ENCODE results near the gene WDR54.
"Not testable (repeated sequence)": the region's sequence is repeated elsewhere in the genome, so short reads cannot be mapped to it uniquely, and the experiment has no call there.

Gene WDR54

DNA sequence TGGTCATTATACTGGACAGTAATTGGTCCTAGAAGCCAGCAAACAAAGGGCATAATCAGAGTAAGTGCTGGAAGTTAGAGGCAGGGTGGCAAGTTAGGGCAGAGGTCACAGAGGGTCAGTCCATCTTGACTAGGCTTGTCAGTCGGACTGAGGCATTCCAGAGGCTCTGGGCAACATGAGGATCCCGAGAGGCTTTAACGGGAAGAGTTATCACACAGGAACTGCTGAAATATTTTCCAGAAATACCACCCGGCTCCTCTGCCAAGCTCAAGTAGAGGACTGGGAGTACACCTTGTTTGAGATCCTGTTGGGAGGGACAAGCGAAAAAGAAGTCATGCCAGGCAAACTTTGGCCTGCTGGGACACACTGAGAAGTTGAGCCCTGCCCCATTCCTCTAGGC lies 13.8 kb upstream of the WDR54 start:
- DNase-seq: no peak

DNA sequence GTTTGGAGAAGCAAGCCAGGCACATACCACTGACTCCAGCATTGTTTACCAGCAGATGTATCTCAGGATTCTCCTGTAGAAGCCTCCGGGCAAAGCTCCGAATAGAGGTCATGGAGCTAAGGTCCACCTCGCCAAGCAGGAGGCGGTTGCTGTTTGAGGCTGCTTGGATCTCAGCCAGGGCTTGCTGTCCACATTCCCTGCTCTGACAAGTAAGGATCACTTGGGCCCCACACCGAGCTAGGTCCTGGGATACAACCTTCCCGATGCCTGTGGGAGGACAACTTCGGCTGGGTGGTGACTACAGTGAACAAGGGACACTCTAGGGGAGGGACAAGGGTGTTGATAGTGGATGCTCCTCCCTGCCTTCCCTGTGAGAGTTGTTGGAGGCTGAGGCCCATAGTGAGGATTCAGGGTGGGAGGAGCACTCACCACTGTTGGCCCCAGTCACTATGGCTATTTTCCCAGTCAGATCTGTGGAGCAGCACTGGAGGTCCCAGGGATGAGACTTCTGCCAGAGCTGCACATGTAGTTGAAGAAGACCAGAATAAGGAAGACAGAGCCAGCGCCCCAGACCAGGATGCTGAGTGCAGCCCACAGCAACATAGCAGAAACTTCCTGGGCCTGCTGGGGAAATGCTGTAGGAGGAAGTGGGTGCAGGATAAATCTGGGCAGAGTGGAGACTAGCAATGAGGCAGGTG lies 8.4 kb upstream of the WDR54 start:
- no peak for DNase-seq

DNA sequence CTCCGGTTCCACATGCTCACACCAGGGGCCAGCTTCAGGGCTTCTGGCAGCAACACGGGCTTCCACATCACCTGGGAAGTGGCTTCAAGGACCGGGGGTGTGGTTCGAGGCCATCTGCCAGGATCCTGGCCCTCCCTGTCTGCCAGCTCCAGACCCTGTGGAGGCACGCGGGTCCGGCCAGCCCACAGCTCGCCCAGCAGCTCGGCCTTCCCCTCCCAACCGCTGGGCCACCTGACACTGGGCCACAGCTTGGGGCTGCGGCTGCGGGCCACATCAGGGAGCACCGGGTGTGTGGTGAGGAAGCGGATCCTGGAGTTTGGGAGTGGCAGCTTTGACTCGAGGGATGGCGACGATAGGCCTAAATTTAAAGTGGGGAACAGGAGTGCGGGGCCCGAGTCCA lies 7.1 kb upstream of the WDR54 start:
- DNase-seq: no peak

DNA sequence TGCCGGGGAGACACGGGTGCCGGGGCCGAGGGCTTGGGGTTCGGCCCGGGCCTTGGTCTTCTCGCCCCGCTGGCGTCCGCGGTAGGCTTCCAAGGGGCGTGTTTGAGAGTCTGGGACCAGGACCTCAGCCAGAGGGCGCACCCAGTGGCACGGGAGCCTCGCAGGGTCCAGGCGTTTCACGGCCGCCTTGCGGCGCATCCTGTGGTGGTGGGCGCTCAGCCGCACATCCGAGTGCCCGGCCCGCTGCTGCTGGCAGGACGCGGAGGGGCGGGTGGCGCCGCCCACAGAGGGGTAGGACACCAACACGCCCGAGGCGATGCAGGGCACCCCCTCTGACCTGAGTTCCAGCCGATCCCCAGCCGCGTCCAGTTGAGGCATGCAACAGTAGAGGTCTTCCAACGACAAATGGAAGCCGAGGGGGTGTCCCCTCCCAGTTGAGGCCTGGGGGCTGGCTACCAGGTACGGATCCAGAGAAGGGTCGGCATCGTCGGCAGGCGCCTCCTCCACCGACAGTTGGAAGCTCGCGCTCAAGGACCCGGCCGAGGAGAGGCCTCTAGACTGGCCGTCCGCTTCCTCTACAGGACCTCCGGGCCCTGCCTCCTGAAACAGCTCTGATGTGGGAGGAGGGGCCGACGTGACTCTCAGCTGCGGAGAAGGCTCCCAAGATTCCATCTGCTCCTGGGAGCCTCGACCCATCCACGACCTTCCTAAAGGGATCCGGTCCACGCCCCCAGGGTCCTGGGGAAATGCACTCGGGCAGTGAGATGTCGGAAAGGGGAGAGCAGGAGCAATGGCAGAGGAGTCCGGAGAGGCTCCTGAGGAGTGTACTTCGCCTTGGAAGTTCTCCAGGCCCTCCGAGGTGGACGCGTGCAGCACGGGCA lies 6.4 kb upstream of the WDR54 start:
- peak; percentile 29 for DNase-seq

DNA sequence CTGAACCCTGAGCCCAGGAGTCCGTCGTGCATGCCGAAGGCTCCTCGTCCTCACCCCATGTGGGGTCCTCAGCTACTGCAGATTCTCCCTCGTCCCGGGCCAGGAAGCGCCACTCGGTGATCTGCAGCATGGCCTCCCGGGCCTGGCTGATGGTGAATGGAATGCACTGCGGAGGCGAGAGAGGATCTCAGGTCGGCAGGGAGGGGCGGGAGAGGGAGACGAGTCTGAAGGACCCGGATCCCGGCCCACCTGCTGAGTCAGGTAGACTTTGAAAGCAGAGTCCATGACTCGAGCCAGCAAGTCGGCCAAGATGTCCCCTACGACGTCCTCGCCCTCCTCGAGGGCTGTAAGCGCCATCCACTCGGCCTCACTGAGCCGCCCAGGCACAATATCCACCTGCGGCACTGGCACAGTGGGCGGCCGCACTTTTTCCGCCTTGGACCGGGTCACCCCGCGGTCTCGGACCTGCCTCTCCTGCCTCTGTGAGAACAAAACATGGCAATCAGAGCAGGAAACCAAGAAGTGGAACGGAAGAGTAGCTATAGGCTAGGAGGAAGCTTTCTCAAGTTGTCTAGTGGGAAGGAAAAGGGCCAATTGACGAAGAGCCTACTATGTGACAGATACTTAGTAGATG lies 5.7 kb upstream of the WDR54 start:
- DNase-seq: no peak

DNA sequence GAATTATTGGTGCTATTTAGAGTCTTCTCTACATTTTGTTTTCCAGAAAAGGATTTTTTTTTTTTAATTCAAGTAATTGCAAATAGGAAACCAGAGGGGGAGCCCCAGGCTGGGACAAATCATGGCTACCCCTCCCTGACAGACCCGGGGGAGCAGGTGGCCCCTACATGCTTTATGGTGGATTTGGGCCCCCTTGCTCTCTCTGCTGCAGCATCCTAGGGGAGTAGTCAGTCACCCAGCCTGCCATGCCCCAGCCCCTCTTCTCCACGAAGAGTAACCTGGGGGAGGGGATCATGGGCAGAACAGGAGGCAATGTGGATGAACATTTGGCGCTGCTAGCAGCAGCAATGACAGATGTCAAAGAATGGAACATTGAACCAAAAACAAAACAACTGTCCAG lies 4.8 kb upstream of the WDR54 start:
- peak; percentile 16 for DNase-seq

DNA sequence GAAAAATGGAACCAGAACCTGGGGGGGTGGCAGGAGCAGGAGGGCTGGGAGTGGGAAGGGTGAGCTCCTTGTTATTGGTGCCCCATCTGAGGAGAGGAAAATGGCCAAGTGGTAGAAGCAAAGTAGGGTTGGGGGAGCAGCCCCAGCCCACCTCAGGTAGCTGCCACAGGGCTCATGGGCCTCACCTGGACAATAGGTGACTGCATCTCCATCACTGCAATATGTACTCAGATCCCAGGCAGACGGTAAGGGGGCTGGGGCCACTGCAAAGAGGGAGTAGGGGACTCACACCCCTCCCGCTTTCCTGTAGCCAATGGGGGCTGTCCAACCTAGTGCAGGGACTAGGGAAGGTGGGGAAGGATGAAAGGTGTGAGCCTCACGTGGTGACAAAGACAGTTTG lies 4.3 kb upstream of the WDR54 start:
- no peak for DNase-seq

DNA sequence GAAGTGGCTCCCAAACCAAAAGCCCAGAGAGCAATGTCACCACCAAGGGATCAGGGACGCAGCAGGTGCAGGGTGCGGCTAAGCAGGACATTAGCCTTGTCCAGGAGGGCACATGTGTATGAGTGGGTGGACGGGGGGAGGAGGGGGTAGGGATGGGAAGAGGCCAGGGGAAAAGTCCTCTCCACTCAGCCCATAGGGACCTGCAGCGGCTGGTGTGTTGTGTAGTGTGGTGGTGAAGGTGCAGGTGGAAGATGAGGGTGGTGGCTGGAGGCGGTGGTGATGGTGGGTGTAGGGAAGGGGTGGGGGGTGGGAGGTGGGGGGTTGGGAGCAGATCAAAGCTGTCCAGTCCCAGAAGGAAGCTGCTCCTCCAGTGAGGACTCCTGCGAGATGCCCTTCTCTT lies 3.8 kb upstream of the WDR54 start:
- no peak for DNase-seq

DNA sequence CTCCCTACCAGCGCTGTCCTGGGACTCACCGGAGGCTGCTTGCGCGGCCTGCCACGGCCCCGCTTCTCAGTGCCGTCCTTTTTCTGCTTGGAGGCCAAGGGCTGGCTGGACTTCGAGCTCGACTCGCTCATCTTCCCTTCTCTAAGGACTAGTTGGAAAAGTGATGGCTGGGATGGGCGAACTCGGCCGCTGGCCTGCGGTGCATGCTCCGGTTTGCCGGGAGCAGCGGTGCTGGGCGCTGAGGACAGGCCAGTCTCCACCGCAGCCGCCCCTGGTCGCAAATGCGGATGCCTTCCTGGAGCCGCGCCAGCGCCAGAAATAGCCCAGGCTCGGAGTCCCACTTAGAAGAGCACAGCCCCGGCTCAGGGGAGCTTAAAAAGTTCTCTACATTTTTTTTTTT lies 3.2 kb upstream of the WDR54 start:
- no peak for DNase-seq

DNA sequence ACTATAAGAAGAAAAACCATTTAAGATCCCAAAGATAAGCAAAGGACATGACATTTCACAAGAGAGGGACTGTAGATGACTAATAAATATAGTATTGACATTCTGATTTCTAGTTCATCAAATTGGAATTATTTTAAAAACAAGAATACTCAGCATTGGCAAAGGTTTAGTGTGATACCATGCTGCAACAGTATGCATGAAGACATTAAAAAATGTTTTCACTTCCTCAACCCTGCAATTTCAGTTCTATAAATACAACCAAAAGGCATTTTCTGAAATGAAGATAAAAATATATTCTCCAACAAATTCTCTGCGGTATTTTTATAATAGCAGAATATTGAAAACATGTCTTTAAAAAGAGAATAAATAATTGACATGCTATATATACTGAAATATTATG lies 2.2 kb upstream of the WDR54 start:
- no peak for DNase-seq

DNA sequence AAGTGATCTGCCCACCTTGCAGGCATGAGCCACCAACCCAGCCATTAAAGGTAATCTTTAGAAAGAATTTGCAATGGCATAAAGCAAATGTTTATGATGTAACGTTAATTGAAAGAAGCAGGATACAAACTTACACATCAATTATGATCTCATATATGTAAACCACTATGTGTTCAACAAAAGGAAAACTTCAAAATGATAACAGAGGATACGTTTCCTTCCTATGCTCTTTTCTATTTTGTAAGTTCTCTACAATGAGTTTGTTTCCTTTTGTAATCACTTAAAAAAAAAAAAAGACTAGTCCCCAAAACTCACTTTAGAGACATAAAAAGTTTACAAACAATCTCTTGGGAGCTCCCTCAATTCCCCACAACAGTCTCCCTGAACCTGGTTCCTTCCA lies 1.5 kb upstream of the WDR54 start:
- no peak for DNase-seq

DNA sequence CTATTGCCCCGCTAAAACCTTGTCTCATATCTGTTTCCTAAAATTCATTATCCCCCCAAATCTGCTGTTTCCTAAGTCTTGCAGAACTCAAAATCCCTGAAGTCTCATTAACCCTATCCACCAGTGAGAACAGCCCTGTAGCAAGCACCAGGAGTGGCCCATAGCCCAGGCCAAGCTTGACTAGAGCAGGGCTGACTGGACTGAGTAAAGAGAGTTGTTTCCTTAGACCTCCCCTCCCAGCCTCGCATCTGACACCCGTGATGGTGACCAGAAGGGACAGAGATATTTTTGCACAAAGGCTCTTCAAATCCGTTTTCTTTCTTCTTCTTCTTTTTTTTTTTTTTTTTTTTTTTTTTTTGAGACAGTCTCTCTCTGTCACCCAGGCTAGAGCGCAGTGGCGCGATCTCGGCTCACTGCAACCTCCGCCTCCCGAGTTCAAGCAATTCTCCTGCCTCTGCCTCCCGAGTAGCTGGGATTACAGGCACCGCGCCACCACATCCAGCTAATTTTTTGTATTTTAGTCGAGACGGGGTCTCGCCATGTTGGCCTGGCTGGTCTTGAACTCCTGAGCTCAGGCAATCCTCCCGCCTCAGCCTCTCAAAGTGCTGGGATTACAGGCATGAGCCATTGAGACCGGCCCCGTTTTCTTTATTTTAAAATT lies 957 bp upstream of the WDR54 start:
- DNase-seq: not testable (repeated sequence)

DNA sequence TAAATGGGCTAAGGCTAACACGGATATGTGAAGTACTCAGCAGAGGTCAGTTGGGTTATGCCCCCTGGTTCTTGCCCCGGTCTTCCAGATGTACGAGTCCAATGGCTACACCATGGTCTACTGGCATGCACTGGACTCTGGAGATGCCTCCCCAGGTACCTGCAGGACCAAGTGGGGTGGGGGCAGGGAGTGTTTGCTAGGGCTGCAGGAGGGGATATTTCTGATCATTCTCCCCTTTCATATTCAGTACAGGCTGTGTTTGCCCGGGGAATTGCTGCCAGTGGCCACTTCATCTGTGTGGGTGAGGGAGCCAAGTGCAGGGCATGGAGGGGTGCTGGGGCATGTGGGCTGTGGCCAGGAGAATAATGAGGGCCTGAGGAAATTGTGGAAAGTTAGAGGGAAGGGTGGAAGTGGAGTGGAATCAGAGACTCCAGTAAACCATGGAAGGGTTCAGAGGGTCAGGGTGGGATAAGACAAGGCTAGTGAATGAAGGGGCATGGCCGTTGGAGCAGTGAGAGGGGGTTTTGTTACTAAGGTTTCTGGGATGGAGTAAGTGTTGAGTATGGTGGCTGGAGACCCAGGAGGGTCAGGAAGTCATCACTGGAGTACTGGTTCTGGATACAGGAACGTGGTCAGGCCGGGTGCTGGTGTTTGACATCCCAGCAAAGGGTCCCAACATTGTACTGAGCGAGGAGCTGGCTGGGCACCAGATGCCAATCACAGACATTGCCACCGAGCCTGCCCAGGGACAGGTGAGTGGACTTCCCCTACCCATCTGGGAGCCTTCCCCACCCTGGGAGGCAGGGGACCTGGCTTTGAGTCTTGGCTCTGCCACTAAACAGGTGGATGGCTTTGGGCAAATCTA lies 1.9 kb downstream of the WDR54 start:
- no peak for DNase-seq

DNA sequence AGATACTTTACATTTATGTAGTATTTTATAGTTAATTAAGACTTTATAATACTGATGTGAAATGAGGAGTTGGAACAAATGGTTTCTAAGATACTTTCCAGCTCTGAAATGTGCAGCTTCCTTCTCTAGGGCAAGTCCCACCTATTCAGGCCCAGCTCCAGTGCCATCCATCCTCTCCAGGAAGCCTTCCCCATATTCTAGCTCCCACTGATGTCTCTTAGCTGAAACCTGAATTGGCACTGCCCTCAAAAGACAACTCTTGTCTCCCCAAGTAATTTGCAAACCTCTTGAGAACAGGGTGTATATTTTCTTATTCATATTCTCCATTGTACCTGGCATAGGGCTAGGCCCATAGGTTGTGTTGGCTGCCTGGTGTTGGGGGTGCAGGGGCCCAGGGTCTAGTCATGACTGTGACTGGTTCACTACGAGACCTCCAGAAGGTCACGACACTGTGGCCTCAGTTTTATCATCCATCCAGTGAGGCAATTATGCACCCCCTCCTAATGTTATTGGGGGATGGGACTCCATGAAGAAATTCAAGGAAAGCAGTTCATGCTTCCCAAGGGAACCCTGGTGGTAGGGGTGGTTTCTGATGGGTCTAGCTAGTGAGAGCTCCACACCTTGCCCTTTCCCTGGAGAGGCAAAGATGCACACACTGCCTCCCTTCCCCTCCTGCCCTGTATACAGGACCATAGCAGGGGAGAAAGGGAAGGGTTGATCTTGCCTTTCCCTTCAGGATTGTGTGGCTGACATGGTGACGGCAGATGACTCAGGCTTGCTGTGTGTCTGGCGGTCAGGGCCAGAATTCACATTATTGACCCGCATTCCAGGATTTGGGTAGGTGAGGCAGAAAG lies 2.8 kb downstream of the WDR54 start:
- no peak for DNase-seq

DNA sequence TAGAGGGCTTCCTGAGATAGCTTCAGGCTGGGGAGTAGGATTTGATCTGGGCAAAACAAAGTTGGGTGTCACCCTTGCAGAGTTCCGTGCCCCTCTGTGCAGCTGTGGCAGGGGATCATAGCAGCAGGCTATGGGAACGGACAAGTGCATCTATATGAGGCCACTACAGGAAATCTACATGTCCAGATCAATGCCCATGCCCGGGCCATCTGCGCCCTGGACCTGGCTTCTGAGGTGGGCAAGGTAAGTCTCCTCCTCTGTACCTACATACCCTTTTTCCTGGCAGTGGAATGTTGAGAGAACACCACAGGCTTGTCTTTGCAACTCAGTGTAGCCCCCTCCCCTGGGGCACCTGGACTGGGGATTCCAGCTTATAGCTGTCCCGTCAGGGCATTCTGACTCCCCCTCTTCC lies 3.5 kb downstream of the WDR54 start:
- DNase-seq: no peak

DNA sequence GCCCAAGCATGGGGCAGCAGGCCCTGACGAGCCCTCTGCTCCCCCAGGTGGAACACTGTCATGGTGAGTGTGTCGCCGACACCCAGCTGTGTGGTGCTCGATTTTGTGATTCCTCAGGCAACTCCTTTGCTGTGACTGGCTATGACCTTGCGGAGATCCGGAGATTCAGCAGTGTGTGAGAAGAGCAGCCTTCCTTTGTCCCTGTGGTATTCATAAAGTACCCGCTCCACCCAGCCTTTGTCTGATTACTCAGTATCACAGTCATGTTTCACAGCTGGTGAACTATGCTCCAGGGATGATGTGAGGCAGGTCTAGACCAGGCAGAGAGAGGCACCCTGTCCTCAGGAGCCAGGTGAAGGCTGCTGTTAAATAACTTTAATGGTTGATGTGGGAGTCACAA lies 4.0 kb downstream of the WDR54 start:
- DNase-seq: no peak

DNA sequence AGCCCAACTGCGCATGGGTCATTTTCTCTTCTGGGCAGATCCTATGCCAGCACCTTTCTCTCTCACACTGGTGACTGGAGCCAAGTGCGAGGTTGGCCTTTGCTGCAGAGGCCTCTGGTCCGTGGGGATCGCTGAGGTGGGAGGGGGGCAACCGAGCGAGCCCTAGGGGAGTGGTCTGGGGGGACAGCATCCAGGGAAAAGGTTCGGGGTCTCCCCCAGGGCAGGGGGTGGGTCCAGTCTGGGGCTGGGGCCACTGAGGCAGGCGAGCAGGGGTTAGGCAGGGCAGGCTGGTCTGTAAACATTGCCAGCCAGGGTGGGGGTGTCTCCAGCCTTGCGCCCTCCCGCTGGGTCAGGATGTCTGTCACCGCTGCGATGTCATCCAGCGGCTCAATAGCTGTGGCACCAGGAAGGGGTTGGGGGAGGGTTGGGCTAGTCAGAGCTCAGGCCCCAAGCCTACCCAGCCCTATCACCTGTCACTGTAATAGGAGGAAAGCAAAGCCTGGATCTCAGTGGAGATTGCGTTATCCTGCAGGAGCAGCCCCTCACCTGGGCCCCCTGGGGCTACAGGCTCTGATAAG lies 4.7 kb downstream of the WDR54 start:
- no peak for DNase-seq

DNA sequence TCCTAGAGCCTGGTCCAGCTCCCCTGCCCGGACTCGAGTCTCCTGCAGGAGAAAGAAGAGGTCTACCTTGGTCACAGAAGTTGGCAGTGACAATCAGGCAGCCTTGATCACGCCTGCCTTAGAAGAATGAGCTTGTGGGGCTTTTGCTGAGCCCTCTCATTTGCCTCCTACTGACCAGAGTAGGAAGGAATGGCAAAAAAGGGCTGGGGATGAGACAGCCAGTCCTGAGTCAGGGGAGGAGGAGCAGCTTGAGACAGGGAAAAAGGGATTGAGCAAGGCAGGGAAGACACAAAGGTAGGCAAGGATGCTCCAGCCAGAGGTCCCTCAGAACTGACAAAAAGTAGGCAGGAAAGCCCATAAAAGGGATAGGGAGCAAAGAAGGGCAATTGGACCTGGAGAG lies 6.0 kb downstream of the WDR54 start:
- DNase-seq: no peak

DNA sequence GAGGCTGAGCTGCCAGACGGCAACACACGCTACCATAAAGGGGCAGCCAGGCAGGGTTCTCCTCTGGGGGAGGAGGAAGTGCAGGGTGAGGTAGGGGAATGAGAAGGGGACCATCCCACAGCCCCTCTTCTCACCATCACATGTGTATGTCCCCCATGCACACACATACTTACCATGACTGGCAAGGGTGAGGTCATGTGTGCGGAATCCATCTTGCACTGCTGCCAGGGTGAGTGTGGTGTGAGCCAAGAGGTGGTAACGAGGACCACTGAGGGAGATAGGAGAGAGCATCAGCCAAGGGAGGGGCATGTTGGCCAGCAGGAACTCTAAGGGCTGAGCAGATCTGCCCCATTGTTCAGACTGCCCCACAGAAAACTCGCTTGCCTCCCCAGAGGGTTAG lies 7.1 kb downstream of the WDR54 start:
- no peak for DNase-seq

DNA sequence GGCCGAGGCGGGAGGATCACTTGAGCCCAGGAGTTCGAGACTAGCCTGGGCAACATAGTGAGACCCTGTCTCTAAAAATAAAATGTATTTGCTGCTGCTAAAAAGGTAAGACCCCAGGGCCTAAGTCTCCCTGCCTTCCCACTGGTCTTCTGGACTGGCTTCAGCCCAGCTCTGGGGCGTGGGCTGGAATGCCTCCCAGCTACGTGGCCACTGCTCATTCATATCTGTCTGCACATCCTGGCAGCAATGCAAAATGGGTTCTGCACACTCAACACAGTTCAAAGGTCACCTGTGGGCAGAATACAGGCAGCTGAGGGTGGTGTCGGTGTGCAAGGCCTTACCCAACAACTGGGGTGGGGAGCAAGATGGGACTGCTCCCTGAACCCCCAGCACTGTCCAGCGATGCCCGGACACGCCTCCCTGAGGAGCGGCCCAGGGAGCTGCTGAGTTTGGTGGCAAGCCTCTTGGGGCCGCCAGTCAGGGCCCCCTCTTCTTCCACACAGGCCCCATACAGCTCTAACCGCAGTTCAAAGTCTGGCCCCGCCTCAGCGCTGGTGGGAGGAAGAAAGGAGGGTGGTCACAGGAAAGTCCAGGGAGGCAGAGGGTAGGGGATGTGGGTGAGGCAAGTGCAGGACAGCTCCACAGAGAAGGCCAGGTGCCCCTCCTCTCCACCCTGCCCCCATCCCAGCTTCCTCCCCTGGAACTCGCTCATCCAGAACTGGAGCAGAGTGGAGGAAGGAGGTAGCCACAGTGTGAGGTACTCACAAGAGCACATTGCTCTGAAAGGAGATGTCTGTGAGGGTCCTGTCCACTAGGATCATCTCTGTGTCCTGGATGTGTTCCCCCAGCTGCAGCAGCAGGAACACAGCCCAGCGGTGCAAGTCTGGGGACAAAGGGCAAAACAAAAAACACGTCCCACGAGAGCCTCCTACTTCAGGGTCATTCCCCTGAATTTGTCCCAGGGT lies 8.2 kb downstream of the WDR54 start:
- DNase-seq: no peak
